Upper lobe of right lung (tissue), 1 donor: Measurements from ENCODE around the gene ABHD12. TPM values are rescaled to one million over a fixed set of nuclear protein-coding genes. Genes with fewer than 3 reads are reported as not detected.

Experiments used
- ATAC-seq: fragments of 200-7000 bp; cut with Tn5 transposase; one replicate; pipeline ENCODE4 v1.9.1; 2020; ENCODE audit warnings: mild to moderate bottlenecking, moderate library complexity
- DNase-seq: peaks from one replicate; pipeline ENCODE4 v3.0.0-alpha.2; 2020
- H3K27ac ChIP-seq: fragments of 200-600 bp; one replicate; pipeline ENCODE4 v1.8.0; 2022
- H3K27me3 ChIP-seq: fragments of 200-600 bp; one replicate; pipeline ENCODE4 v1.8.0; 2022; ENCODE audit warnings: mild to moderate bottlenecking
- H3K36me3 ChIP-seq: fragments of 200-600 bp; one replicate; pipeline ENCODE4 v1.8.0; 2022
- H3K4me1 ChIP-seq: fragments of 200-600 bp; one replicate; pipeline ENCODE4 v1.8.0; 2022
- H3K4me3 ChIP-seq: fragments of 200-600 bp; one replicate; pipeline ENCODE4 v1.8.0; 2022; ENCODE audit warnings: mild to moderate bottlenecking
- H3K9me3 ChIP-seq: fragments of 200-600 bp; one replicate; pipeline ENCODE4 v1.8.0; 2022
- intact Hi-C: fragments of 100-400 bp; cut with DNase I; formaldehyde crosslinking; loops from one replicate; pipeline ENCODE4 v1.11.0; 2022
- long read RNA-seq: library from polyadenylated mRNA; unstranded; transcript quantifications from one replicate; pipeline ENCODE4 v2.0.0, GENCODE V29; 2021
- total RNA-seq: library from RNA; stranded (reverse); fragmentation: NEBNext Ultra II Directional; extraction: Animal tissue kit (Norgen Biotek cat#: 25700); gene quantifications from one replicate; pipeline ENCODE4 v1.2.1, GENCODE V29; 2021
- TF ChIP-seq, protein P1 (sequence below): fragments of 200-600 bp; IDR thresholded peaks from one replicate; pipeline ENCODE4 v1.8.0; 2022; ENCODE audit warnings: antibody characterized with exemption
- donor health status: DM: no; HTN: yes; CAD: no; lungs with severe emphysema.

The ABHD12 gene
- total RNA-seq, result 45.2 TPM
- long read RNA-seq, transcript ABHD12-202 (13 exons, 1,725 nt), result minor isoform, 31 of 211 reads
- long read RNA-seq, transcript ABHD12-201 (13 exons, 2,117 nt), result major isoform, 122 of 211 reads
- long read RNA-seq, partial matches to known transcripts, result 10 of 211 reads
- long read RNA-seq, other reads (novel, unspliced or antisense), result 48 of 211 reads

DNA sequence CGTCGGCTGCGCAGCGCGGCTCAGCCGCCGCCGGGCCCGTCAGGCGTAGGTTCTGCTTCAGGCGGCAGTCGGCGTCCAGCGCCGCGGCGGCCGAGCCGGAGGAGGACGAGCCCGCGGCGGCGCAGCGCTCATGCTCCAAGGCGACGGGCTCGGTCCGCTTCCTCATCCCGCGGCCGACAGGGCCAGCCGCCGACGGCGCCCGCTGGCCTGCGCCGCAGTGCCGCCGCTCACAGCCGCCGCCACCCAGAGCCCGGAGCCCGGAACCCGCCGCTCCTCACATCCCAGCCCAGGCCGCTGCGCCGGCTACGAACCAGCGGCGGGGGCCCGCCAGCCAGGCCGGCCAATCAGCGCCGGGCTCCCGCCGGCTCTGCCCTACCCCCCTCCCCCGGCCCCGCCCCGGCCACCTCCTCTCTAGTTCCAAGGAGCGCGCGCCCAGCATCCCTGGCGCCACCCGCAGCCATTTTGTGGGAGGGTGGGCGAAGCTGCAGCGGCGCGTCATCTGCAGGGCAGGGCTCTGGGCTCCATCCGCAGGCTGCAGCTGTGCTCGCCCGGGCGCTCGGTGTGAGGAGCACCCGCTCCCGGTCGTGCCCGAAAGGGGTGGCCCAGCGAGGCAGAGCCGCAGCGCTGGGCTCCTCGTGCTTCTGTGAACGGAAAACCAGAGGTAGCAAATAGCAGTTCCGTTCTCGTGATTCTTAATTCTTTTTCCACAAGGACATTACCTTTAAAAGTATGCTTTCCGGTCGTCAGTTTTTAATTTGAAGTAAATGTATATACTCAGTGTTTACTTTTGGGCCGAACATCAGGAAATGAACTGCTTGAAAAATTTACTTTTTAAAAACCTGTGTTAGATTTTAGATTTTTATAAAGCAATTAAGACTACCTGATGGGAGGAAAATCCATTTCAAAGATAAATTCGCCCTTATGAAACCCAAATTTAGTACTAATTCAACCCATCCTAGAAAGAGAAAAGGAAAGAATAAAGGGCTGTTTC, at the start of gene ABHD12:
TSS of gene ABHD12 (minus strand) at position 298 of the 991 bp plus-strand sequence. CDS start at position 166, 132 bp downstream.
- Histone ChIP-seq H3K4me1 (peaks cover 6% of the 10 kb centered on the region), H3K27me3 (no peaks in the 10 kb centered on the region), H3K36me3 (no peaks in the 10 kb centered on the region), H3K4me3 (peak within 1 kb of the TSS; percentile 91), H3K27ac (peak within 1 kb of the TSS; percentile 80), H3K9me3 (no peaks in the 10 kb centered on the region)
- DNase-seq, result peak; percentile 99
- ATAC-seq, result peak; percentile 98
- TF ChIP-seq, protein P1, sequence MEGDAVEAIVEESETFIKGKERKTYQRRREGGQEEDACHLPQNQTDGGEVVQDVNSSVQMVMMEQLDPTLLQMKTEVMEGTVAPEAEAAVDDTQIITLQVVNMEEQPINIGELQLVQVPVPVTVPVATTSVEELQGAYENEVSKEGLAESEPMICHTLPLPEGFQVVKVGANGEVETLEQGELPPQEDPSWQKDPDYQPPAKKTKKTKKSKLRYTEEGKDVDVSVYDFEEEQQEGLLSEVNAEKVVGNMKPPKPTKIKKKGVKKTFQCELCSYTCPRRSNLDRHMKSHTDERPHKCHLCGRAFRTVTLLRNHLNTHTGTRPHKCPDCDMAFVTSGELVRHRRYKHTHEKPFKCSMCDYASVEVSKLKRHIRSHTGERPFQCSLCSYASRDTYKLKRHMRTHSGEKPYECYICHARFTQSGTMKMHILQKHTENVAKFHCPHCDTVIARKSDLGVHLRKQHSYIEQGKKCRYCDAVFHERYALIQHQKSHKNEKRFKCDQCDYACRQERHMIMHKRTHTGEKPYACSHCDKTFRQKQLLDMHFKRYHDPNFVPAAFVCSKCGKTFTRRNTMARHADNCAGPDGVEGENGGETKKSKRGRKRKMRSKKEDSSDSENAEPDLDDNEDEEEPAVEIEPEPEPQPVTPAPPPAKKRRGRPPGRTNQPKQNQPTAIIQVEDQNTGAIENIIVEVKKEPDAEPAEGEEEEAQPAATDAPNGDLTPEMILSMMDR, result no peak
- intact Hi-C loops, result loop anchor here (10.0 kb wide), 1 partner anchor 396 kb away; the partner anchor contains the start of gene APMAP

DNA sequence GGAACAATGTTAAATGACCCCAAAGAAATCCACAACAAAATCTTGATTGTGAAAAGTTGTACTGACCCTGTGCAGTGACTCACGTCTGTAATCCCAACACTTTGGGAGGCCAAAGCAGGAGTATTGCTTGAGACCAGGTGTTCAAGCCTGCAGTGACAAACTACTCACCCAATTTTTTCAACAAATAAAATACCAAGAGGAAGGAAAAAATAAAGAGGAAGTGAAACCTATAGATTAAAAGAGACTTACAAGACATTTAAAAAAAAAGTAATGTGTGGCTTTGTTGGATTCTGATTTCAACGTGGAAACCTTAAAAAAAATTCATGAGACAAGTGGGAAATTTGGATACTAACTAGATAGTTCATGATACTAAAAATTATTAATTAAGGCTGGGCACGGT, 48.7 kb upstream of the ABHD12 start:
- Histone ChIP-seq H3K4me1 (no peaks in the 10 kb centered on the region), H3K9me3 (no peaks in the 10 kb centered on the region)

DNA sequence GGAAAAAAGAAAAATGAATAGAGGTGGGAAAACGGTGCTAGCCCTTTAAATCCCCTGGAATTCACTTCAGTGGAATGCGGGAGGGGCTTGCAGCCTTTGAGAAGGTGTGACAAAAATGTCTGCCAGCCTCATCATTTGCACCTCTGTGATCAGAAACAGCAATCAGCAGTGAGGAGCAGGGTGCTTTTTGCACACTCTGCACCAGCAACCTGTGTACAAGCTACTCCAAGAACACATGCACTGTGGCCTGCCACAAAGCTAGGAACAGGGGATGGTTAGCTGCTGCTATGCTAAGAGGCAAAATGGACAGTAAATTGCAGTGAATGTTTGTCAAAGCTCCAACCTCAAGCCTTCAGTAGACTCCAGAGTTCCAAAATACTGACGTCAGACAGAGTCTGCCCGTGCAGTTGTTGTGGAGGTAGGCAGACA, 46.5 kb upstream of the ABHD12 start:
- ATAC-seq (peak; percentile 65), DNase-seq (no peak)
- Histone ChIP-seq H3K27ac (no peak overlapping the region), H3K27me3 (no peaks in the 10 kb centered on the region), H3K4me1 (no peaks in the 10 kb centered on the region), H3K4me3 (no peak overlapping the region), H3K9me3 (no peaks in the 10 kb centered on the region), H3K36me3 (no peaks in the 10 kb centered on the region)
- intact Hi-C loops, result no loop called here
- TF ChIP-seq, protein P1, result no peak

More for the DNA sequence above, 48.7 kb upstream of the ABHD12 start:
- TF ChIP-seq, protein P1, result no peak
- Histone ChIP-seq H3K4me3 (no peak overlapping the region), H3K27ac (no peak overlapping the region), H3K36me3 (no peaks in the 10 kb centered on the region), H3K27me3 (no peaks in the 10 kb centered on the region)
- intact Hi-C loops, result no loop called here
- ATAC-seq, result no peak
- no peak for DNase-seq

DNA sequence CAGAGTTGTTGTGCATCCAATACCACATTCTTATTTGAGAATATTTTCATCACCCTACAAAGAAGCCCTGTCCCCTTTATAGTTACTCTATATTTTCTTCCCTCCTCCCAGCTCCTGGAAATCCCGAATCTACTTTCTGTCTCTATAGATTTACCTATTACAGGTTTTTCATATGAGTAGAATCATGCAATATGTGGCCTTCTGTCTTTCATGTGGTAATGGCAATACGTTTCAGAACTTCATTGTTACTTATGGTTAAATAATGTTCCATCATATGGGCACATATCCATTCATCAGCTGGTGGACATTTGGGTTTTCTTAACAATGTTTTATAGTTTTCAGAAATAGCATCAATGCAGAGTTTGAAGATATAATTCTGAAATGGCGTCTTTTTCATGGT, 33.9 kb upstream of the ABHD12 start:
- DNase-seq, result no peak
- TF ChIP-seq, protein P1, result no peak
- H3K9me3 ChIP-seq, result no peaks in the 10 kb centered on the region
- H3K36me3 ChIP-seq, result no peaks in the 10 kb centered on the region
- H3K4me1 ChIP-seq, result no peaks in the 10 kb centered on the region
- H3K4me3 ChIP-seq, result no peak overlapping the region
- intact Hi-C loops, result no loop called here
- H3K27ac ChIP-seq, result no peak overlapping the region
- H3K27me3 ChIP-seq, result no peaks in the 10 kb centered on the region
- ATAC-seq, result no peak

DNA sequence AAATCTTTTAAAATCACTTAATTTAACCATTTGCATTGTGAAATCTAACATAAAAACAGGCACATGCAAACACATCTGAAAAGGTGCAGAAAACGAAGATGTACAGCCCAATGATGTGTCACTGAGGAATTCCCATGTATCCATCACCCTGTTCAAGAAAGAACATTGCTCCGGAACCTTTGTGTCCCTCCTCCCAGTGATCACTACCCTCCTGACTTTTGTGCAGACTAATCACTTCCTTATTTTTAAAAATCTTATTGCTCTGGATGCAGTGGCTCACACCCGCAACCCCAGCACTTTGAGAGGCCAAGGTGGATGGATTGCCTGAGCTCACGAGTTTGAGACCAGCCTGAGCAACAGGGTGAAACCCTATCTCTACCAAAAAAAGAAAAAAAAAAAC, 31.4 kb upstream of the ABHD12 start:
- H3K9me3 ChIP-seq, result no peaks in the 10 kb centered on the region
- TF ChIP-seq, protein P1, result no peak
- no peaks in the 10 kb centered on the region for H3K36me3 ChIP-seq
- H3K27me3 ChIP-seq, result no peaks in the 10 kb centered on the region
- no peak for ATAC-seq
- DNase-seq, result no peak
- H3K4me3 ChIP-seq, result no peak overlapping the region
- intact Hi-C loops, result no loop called here
- no peaks in the 10 kb centered on the region for H3K4me1 ChIP-seq
- H3K27ac ChIP-seq, result no peak overlapping the region
